ENCODE results near the gene KLHL8. TPM values are rescaled to one million over a fixed set of nuclear protein-coding genes. Genes with fewer than 3 reads are reported as not detected.

The KLHL8 gene
- total RNA-seq, 2 experiments from 2014 or later = 13.4 to 15.8 TPM

GRCh38 chr4:87118421-87118820, 102.0 kb downstream of the KLHL8 start:
- Mint-ChIP-seq H3K4me1 (ENCODE audit: low read depth) (peaks cover 5% of the 10 kb centered on the region), H3K9me3 (ENCODE audit: insufficient read depth) (no peaks in the 10 kb centered on the region), H3K4me3 (no peak overlapping the region), H3K27me3 (ENCODE audit: low read depth) (no peaks in the 10 kb centered on the region), H3K36me3 (ENCODE audit: low read depth) (peaks cover 54% of the 10 kb centered on the region), H3K27ac (no peak overlapping the region)
- CTCF ChIA-PET = interaction anchor here (2.7 kb wide), 1 partner anchor 26 kb away, joined by 8 read pairs; no protein-coding TSS in a partner anchor
- DNase-seq = no peak
- POLR2A ChIA-PET = interaction anchor here (0.7 kb wide), 1 partner anchor 102 kb away, joined by 3 read pairs; the partner anchor contains the start of gene KLHL8
- no peak for ATAC-seq

- Mint-ChIP-seq H3K27ac (no peak overlapping the region), H3K9me3 (ENCODE audit: insufficient read depth) (no peaks in the 10 kb centered on the region), H3K4me3 (no peak overlapping the region), H3K4me1 (ENCODE audit: low read depth) (peaks cover 5% of the 10 kb centered on the region), H3K27me3 (ENCODE audit: low read depth) (no peaks in the 10 kb centered on the region), H3K36me3 (ENCODE audit: low read depth) (peaks cover 55% of the 10 kb centered on the region)
- ChIA-PET POLR2A (no interaction called here), CTCF (interaction anchor here (1.3 to 2.7 kb wide), 2 partner anchors 25 to 33 kb away, joined by 4 to 8 read pairs; no protein-coding TSS in a partner anchor)
- ATAC-seq = no peak
- DNase-seq = no peak
Observed at GRCh38 chr4:87117732-87118075, 102.7 kb downstream of the KLHL8 start.

GRCh38 chr4:87117051-87117731, 103.2 kb downstream of the KLHL8 start:
- Mint-ChIP-seq H3K27ac (no peak overlapping the region), H3K4me3 (no peak overlapping the region), H3K9me3 (ENCODE audit: insufficient read depth) (no peaks in the 10 kb centered on the region), H3K36me3 (ENCODE audit: low read depth) (peaks cover 57% of the 10 kb centered on the region), H3K27me3 (ENCODE audit: low read depth) (no peaks in the 10 kb centered on the region), H3K4me1 (ENCODE audit: low read depth) (peaks cover 5% of the 10 kb centered on the region)
- DNase-seq (no peak), ATAC-seq (no peak)
- POLR2A ChIA-PET = no interaction called here
- CTCF ChIA-PET = interaction anchor here (1.0 to 2.7 kb wide), 3 partner anchors 24 to 195 kb away, joined by 4 to 8 read pairs (median 5); no protein-coding TSS in a partner anchor

- no peaks in the 10 kb centered on the region for H3K9me3 Mint-ChIP-seq (ENCODE audit: insufficient read depth)
- H3K27me3 Mint-ChIP-seq (ENCODE audit: low read depth) = no peaks in the 10 kb centered on the region
- H3K4me1 Mint-ChIP-seq (ENCODE audit: low read depth) = peaks cover 12% of the 10 kb centered on the region
- peaks cover 57% of the 10 kb centered on the region for H3K36me3 Mint-ChIP-seq (ENCODE audit: low read depth)
- DNase-seq (no peak), ATAC-seq (no peak)
- POLR2A ChIA-PET = no interaction called here
- H3K4me3 Mint-ChIP-seq = no peak overlapping the region
- CTCF ChIA-PET = interaction anchor here (1.0 to 2.7 kb wide), 3 partner anchors 23 to 194 kb away, joined by 4 to 8 read pairs (median 5); no protein-coding TSS in a partner anchor
- no peak overlapping the region for H3K27ac Mint-ChIP-seq
Observed at GRCh38 chr4:87116231-87116630, 104.2 kb downstream of the KLHL8 start.

GRCh38 chr4:87114245-87115062, 106.0 kb downstream of the KLHL8 start:
- POLR2A ChIA-PET = no interaction called here
- CTCF ChIA-PET = no interaction called here
- H3K4me1 Mint-ChIP-seq (ENCODE audit: low read depth) = peaks cover 12% of the 10 kb centered on the region
- no peak overlapping the region for H3K4me3 Mint-ChIP-seq
- H3K27me3 Mint-ChIP-seq (ENCODE audit: low read depth) = no peaks in the 10 kb centered on the region
- ATAC-seq (no peak), DNase-seq (no peak)
- no peaks in the 10 kb centered on the region for H3K9me3 Mint-ChIP-seq (ENCODE audit: insufficient read depth)
- H3K36me3 Mint-ChIP-seq (ENCODE audit: low read depth) = peaks cover 54% of the 10 kb centered on the region
- no peak overlapping the region for H3K27ac Mint-ChIP-seq

- no peak for ATAC-seq
- H3K9me3 Mint-ChIP-seq (ENCODE audit: insufficient read depth) = no peaks in the 10 kb centered on the region
Observed at GRCh38 chr4:87112063-87112462, 108.4 kb downstream of the KLHL8 start.

More at GRCh38 chr4:87112063-87112462, 108.4 kb downstream of the KLHL8 start:
- H3K27me3 Mint-ChIP-seq (ENCODE audit: low read depth) = no peaks in the 10 kb centered on the region
- no peak for DNase-seq
- peaks cover 13% of the 10 kb centered on the region for H3K4me1 Mint-ChIP-seq (ENCODE audit: low read depth)
- peaks cover 63% of the 10 kb centered on the region for H3K36me3 Mint-ChIP-seq (ENCODE audit: low read depth)
- POLR2A ChIA-PET = no interaction called here
- no peak overlapping the region for H3K27ac Mint-ChIP-seq
- CTCF ChIA-PET = no interaction called here
- H3K4me3 Mint-ChIP-seq = no peak overlapping the region

Other genes starting within 250 kb of the KLHL8 start
- gene HSD17B13, start 102.3 kb upstream of the KLHL8 start, total RNA-seq = under 1 TPM; 0.16 TPM
- 10 to 100 TPM; 30.2 to 32.2 TPM for gene HSD17B11, start 170.6 kb upstream of the KLHL8 start, total RNA-seq
- gene NUDT9, start 202.0 kb upstream of the KLHL8 start, total RNA-seq = 10 to 100 TPM; 10.9 to 11.0 TPM